NCI-H510A treated with DMSO at 0.1 percent for 48 hours (cell line): ENCODE measurements around the gene MCF2L.

Source experiments
- DNase-seq: peaks from one replicate; lab custom pipeline; 2025; lab: John Stamatoyannopoulos, UW

MCF2L gene

DNA sequence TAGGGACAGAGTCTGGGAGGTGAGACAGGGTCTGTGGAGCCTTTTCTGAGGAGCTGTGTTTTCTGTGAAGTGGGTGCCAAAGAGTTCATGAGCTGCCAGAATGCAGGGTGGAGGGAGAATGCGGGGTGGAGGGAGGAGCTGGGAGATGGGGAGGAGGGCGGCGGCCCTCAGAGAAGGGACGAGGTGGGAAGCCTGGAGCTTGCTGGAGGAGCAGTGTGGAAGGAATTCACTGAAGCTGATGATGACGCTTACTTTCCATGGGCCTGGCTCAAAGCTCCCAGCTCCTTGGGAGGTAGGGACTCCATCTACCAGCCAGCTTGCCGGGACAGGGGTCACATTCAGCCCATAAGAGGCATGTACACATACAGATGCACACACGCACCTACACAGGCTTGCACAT, 62.5 kb downstream of the MCF2L start:
- DNase-seq: no peak

DNA sequence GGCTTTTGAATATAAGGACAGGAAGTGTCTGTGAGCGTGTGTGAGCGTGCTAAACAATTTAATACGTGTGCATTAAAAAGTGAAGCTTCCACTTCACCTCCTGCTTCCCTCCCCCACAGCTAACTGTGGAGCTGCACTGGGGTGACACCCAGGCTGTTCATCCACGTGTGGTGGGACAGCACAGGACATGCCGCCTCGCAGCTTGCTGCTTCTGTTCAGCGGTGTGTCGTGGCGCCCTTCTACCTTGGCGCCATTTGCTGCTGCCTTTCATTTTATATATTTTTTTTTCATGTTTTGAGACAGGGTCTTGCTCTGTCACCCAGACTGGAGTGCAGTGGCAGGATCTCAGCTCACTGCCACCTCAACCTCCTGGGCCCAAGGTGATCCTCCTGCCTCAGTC, 63.3 kb downstream of the MCF2L start:
- no peak for DNase-seq

DNA sequence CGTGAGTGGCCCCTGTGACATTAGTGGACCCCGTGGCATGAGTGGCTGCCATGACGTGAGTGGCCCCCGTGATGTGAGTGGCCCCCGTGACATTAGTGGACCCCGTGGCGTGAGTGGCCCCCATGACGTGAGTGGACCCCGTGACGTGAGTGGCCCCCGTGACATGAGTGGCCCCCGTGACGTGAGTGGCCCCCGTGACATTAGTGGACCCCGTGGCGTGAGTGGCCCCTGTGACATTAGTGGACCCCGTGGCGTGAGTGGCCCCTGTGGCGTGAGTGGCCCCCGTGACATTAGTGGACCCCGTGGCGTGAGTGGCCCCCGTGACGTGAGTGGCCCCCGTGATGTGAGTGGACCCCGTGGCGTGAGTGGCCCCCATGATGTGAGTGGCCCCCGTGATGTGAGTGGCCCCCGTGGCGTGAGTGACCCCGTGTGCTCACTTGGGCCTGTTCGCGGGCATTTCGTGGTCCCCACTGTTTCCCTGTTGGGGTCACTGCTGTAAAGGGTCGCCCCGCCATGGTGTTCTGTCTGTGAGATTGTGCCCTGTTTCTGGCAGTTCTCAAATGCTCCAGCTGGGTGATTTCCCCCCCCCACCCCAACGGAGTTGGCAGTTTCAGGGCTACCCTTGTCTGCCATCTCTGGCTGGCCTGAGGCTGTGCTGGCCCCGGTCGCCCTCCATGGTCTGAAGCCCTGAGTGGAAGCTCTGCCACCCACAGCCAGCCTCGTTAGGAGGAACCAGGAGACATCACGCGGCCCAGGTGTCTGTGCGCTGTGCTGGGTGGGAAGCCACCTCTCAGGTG, 64.2 kb downstream of the MCF2L start:
- no peak for DNase-seq

DNA sequence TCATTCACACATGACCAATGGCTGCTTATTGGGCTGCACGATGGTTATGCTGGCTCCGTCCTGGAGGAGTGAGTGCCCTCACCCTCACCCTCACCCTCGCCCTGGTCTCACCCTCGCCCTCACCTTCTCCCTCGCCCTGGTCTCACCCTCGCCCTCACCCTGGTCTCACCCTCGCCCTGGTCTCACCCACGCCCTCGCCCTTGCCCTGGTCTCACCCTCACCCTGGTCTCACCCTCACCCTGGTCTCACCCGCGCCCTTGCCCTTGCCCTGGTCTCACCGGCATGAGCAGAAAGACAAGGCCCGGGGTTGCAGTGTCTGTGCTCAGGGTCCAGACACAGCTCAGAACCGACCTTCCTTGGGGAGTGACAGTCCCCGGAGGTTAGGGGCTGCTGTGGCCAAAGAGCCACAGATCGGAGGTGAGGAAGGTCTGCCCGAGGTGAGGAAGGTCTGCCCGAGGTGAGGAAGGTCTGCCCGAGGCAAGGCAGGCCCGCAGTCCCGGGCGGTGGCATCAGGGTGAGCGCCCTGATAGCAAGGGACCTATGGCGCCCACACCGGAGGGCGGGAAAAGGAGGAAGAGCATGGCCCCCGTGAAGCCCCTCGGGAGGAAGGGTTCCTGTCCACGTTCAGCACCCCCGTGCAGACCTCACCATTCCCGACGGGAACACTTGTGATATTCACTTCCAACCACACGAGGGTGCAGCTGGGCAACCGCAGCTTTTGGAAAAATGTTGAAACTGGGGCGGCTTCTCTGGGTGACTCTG, 65.6 kb downstream of the MCF2L start:
- no peak for DNase-seq

DNA sequence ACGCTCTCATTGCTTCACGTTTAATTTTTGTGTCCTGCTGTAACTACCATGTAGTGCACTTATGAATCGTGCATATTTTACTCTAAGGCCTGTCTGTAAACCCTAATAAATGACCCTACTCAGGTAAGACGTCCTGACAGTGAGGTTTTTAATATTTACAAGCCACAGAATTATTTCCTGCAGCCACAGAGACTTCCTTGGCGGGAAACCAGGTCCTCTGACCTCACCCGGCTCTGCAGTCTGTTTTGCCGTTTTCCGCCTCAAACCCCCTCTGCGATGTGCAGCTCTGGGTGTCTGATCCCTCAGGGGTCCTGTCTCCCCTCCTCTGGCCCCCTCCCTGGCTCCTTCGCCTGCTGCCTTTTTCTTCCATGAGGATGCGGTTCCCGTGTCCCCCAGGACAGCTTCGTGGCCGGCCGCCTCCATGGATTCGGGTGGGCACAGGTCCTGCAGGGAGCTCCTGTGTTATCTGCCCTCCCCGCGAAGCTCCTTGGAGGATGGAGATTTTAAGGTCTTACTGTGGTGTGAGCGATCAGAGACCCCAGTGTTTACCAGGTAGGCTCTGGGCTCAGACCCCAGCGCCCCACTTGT, 66.3 kb downstream of the MCF2L start:
- DNase-seq: no peak

DNA sequence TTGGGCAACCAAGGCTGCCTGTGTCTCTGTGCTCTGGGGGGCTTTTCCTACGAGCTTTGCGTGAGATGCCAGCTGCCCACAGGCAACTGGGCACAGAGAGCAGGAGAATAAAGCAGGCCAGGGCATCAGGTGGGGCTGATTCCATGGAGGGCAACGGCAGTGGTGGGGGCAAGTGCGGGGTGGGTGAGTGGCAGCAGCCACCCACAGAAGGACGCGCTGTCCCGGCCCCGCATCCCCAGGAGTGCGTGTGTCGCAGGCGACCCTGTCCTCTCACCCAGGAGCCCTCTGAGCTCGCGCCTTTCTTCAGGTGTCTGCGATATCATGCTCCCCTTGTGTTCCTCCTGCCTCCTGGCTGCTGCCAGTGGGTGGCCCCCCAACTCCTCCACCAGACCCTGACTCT, 67.4 kb downstream of the MCF2L start:
- no peak for DNase-seq

DNA sequence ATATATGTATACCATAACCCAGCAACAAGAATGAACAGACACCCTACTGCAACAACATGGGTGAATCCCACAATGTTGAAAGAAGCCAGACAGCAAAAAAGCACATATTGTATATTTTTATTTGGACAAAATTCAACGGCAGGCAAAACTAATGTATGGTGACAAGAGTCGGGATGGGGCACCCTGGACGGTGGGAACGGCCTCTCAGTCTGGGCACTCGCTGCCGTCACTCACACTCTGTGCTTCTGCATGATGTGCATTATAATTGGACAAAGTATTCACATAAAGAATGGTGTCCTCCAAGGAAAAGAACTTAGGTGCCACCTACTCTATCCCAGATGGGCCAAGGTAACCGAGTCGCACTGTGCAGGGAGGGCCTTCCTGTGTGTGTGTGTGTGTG, 71.0 kb downstream of the MCF2L start:
- no peak for DNase-seq

DNA sequence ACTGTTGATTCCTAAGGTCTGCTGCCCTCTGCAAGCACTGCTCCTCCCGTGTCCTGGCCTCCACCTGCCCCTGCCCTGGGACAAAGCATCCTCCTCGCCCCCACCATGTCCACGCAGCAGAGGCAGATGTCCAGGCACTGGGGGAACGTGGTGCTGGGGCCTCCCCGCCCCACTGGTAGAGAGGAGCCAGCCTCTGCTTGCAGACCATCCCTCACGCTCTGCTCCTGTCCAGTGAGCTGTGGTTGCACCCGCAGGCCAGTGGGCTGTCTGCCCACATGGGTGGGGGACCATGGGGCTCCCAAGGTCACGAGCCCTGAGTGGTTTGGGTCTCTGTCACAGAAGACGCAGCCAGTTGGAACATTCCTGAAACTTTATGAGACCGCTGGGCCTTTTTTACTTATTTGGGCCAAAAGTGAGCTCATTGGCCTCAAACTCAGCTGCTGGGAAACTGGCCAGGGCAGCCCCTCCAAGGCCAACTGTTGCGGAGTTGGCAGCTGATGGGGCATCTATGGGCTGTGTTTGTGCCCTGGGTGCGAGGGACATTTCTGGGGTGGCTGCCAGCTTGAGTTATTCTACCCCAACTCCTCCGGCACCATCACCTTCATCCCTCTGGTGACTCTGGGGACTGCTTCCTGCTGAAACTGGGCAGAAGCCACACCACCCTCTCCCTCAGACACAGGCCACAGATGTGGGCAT, 71.7 kb downstream of the MCF2L start:
- no peak for DNase-seq

DNA sequence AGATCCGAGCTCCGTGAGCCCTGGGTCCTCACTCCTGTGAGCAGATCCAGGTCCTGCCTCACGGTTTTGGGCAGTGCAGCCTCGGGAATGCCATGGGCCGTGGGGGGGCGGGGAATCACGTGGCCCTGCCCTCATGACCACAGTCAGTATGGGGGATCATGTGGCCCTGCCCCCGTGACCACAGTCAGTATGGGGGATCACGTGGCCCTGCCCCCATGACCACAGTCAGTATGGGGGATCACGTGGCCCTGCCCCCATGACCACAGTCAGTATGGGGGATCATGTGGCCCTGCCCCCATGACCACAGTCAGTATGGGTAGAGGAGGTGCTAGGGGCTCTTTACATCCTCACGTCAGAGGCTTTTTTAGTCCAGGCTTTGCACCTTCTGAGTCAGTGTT, 72.3 kb downstream of the MCF2L start:
- DNase-seq: no peak

DNA sequence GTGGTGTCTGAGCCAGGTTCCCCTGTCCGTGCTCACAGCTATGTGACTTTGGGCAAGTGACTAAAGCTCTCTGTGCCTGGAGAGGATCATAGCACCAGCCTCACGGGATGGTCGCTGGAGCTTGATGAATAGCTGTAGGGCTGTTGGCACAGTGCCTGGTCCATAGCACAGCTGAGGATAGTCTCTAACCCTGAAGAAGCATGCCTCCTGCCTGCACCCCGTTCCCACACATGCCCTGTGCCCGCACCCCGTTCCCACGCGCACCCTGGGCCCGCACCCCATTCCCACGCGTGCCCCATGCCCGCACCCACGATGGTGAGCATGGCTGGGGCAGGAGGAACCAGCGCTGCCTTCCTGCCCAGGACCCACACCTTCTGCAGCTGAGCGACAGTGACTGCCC, 72.9 kb downstream of the MCF2L start:
- no peak for DNase-seq

DNA sequence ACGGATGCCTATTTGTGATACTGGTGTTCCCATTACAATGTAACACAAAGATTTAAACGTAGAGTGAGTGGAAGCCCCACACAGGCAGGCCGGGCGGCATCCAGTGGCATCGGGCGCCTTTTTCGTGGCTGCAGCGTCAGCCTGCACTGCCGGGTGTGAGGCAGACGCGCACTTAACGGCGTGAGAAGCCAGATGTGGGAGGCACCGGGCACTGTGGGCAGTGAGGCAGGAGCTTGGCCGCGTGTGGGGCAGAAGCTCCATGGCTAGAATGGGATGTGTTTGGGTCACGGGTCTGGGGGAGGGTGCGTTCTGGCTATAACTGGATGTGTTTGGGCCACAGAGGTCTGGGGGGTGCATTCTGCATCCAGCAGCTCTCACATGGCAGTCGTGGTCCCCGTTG, 73.4 kb downstream of the MCF2L start:
- no peak for DNase-seq

DNA sequence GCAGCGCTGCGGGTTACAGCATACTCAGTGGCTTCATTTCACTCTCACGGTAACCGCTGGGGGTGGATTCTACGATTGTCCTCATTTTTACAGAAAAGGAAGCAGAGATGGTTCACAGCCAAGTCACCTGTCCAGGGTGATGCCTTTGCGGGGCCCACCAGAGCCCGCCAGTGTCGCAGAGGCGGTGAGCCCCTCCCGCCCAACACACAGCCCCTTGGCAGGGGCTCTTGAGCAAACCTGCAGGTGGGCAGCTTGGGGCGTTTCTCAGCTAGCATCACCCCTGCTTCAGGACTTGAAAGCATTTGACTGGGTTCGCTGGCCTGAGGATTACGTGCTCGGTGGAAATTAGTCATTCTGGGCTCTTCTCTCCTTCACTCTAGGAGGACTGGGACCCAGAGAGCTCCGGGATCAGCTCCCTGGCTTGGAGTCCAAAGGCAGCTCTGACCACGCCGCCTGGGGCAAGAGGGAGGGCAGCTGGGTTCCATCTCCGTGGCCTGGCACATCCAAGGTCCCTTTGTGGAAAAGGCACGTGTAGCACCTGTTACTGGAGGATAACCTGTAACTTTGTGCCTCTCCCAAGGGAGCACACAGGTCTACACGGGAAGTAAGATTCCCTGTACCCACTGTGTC, 74.1 kb downstream of the MCF2L start:
- DNase-seq: no peak

DNA sequence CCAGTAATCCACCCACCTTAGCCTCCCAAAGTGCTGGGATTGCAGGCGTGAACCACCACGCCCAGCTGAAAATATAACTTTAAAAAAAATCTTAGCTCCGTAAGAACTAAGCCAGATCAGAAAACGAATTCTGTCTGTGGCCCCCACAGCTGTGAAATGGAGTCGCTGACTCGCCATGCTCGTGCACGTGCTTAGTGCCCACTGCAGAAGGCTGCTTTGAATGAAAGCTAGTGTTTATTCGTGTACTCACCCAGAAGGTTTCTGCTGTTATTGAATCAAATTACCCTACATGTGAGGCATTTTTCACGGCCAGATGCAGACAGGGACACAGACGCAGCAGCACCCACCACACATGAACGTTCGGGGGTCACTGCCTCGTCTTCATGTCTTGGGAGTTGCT, 74.9 kb downstream of the MCF2L start:
- DNase-seq: no peak

DNA sequence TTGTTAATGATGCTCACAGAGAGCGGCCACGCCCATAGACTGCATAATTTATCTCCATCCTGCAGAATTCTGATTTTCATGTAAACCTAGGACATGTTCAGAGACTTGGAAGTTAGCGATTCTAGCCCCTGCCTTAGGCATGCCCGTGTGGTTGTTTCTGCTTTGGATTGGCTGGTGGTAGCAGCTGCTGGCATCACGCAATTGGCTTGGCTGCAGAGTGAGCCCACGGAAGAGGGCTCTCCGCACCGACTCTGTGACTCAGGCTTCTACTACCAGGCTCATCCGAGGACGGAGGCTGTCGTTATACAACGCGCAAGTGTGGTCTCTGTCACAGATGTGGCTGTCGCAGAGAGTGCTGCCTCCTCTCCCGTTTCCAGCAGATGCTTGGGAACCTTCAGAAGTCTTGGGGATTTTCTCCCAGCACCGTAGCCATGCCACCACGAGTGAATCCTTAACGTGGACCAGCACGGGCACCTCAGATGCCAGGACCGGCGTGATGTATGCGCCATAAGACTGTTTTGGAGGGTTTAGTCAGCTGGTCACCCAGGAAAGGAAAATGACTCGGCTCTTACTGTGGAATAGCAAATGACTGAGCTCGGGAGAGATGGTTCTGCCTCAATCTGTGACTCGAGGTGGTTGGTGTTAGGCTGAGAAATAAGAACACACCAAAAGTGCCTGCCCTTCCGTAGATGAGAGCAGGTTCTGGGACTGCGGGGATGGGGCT, 75.5 kb downstream of the MCF2L start:
- DNase-seq: no peak

DNA sequence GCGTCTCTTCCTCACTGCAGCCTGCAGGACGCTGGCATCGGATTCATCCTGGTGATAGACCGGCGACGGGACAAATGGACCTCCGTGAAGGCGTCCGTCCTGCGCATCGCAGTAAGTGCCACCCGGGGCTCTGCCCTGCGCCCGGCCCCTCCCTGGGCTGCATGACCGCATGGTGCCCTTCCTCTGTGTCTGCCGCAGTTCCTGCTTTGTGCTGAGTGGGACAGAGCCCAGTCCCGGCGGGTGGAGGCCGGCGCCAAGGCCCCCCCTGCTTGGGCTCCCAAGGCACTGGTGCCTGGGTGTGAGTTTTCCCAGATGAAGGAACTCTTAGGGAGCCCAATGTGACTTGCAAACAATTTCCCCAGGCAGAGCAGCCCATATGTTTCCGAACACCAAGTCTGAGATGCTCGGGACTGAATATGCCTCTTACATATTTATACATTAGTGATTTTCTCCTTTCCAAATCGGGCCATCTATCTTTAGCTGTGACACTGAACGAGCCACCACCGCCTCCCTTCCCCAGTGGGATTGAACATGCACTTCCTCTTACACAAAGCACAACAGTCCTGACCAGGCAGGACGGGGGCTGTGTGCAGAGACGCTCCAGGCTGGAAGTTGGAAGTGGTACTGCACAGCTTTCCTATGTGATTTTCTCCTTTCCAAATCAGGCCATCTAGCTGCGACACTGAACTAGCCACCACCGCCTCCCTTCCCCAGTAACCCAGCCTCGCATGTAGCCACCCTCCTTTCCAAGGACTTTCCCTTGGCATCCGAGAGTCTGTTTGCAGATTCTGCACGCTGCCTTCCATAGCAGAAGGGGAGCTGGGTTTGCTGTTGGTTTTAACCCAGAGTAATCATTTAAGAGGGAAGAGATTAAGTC, 76.5 kb downstream of the MCF2L start:
- no peak for DNase-seq

DNA sequence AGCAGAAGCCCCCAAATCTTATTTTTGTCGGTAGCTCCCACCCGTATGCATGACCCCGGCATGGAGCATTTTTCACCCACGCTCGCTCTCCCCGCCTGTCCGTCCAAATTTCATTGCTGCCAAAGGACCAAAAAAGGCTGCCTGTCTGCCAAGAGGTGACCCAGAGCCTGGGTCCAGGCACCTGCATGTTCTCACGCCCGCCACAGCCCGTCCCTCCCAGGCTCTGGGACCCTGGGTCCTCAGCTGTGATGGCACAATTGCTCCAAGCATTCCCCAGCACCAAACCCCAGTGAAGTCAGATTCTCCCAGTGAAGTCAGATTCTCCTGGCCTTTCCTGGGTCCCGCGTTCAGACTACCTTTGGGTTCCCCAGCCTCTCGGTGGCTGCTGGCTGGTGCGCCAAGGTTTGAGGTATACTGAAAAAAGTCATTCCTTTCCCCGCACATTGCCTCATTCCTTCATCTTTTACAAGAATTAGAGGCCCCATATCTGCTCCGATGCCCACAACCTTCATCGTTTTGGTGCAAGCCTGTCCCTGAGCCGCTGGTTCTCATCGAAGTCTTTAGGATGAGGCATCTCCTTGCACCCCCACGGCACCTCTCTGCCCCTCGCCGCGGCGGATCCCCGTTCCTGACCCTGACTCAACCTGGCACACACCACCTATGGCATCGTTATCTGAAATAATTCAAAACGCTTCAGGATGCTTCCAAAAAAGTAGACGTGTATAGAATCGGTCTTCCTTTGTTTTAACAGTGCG, 77.3 kb downstream of the MCF2L start:
- DNase-seq: no peak

DNA sequence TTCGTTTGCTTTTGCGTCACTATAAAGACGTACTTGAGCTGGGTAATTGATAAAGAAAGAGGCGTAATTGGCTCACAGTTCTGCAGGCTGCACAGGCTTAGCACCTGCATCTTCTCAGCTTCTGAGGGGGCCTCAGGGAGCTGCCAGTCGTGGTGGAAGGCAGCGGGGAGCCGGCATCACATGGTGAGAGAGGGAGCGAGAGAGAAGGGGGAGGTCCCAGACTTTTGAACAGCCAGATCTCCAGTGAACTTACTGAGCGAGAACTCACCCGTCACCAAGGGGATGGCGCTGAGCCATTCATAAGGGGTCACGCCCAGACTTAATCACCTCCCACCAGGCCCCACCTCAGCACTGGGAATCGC, 77.8 kb downstream of the MCF2L start:
- DNase-seq: no peak

DNA sequence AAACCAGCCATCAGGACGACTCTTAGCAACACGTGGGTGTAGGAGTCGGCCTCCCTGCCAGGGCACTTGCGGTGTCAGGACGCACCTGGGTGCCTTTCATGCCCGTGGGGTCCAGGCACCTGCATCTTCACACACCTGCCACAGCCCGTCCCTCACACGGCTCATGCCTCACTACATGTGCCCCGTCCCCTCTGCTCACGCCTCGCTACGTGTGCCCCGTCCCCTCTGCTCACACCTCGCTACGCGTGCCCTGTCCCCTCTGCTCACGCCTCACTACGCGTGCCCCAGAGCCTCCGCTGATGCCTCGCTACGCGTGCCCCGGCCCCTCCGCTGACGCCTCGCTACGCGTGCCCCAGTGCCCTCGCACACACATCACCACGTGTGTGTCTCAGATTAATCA, 78.6 kb downstream of the MCF2L start:
- DNase-seq: no peak

DNA sequence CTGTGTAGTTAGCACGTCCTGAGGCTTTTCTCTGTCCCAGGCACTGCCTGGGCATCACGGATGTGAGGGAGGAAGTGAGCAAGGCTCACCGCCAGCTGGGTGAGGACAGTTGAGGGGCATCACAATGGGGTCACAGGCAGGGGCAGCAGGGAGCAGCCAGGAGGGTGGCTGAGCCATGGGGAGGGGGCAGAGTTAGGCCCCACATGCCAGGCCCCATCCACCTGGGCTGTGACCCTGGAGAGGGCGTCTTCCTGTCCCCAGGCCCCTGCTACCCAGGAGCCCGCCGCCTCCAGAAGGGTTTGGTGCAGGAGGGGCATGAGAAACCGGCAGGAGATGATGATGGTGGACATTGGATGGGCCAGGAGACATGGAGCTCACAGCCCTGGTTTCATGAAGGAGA, 79.8 kb downstream of the MCF2L start:
- DNase-seq: no peak

DNA sequence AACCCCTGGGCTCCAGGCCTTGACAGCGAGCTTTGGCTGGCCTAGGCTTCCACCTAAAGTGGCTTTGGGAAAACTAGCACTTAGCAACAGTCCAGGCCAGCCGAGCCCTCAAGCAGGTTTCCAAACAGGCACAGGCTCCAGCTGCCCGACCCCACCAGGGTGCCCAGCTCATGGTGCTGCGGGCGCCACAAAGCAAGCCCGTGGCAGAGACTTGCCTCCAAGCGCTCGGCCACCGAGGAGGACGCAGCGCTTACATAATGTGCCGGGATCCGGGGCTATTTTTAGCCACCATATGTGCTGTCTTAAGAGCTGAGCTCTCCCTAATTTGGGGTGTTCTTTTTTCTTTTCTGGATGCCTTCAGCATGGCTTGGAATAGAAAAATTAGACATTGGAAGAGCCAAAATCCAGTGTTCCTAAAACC, 80.5 kb downstream of the MCF2L start:
- DNase-seq: no peak
